SK-MEL-5 (cell line): ENCODE measurements around the gene MFSD6. TPM values are rescaled to one million over a fixed set of nuclear protein-coding genes. Genes with fewer than 3 reads are reported as not detected.
"Not testable (repeated sequence)": the region's sequence is repeated elsewhere in the genome, so short reads cannot be mapped to it uniquely, and the experiment has no call there.

Source experiments
- DNase-seq: peaks from one replicate; pipeline ENCODE4 v3.0.0-alpha.2; 2016; ENCODE audit warnings: low read depth, low spot score
- in situ Hi-C: cut with HindIII; loops from 2 replicates; pipeline ENCODE4 v1.10.0; 2016; ENCODE audit warnings: low sequenced_read_pairs, high pct_unique_total_duplicates, low pct_unique_long_range_greater_than_20kb
- total RNA-seq: library from RNA; depleted of rRNA; stranded (reverse); fragments of >200 nt; shearing (Covaris generic); gene quantifications from 2 replicates; pipeline ENCODE4 v1.2.3, GENCODE V29; 2014

MFSD6 gene
- total RNA-seq, 1 experiment from 2014 or later: 6.7 TPM

DNA sequence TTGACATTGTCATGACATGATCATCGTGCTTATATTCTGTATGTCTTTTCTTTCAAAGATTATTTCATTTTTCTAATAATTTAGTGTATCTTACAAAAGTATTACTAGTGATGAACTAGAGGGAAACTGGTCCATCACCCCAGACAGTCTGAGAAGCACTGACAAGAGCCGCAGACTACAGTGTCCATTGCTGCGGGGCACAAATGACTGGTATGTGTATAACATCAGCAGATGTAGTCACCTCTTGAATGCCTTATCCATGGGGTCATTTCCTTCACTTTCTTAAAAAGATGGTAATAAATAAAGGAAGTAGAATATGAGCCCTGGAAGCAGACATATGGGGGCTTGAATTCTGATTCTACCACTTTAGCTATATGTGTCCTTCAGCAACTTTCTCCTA lies 96.8 kb downstream of the MFSD6 start:
- in situ Hi-C loops: no loop called here
- DNase-seq: no peak

DNA sequence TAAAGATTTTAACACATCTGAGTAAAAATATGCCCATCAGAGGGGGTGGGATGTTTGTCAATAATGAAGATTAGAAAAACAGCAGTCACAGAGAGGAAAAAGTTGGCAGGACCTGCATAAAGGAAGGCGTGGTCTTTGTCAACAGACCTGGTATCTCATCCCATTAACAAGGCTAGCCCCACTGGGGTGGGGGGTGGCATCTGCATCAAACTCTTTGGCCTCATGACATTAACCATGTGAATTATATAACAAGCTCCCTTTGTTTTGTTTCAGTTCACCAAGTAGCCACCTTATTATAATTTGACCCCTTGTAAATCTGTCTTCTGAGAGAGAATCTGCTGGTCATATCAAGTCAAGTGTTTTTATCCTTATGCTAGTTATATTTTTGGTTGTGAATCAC lies 97.5 kb downstream of the MFSD6 start:
- DNase-seq: peak; percentile 82
- in situ Hi-C loops: no loop called here

DNA sequence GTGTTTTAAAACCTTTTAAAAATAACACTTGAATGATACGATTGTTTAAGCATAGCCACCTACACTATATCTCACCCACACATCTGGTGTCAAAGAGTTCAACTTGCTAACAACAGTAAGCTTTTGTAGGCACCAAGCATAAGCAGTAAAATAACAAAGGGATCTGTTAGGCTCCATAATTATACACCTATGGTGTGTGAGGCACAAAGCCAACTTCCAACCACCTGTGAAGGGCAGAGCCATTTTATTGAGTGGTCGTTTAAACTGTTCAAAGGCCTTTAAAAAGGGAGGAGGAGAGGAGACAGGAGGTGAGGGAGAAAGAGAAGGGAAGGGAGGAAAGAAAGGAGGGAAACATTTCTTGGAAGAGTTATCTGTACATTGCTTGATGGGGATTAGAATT lies 98.5 kb downstream of the MFSD6 start:
- DNase-seq: peak; percentile 37
- in situ Hi-C loops: no loop called here

DNA sequence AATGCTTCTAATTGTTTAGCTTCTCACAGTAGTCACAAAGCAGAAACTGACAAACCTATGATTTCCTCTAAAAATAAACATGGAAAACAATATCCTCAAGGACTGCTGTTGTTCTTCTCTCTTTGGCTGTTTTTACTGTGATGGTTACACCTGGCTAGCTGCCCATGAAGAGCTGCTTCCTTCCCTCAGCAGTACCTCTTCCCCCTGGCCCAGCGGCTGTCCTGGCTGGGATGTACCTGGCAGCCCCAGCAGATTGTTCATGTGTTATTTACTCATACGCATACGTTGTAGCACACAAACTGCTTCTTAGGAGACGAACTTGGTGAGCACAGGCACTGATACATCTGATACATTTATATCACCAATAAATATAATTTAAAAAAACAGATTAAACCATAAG lies 99.0 kb downstream of the MFSD6 start:
- in situ Hi-C loops: no loop called here
- DNase-seq: no peak

DNA sequence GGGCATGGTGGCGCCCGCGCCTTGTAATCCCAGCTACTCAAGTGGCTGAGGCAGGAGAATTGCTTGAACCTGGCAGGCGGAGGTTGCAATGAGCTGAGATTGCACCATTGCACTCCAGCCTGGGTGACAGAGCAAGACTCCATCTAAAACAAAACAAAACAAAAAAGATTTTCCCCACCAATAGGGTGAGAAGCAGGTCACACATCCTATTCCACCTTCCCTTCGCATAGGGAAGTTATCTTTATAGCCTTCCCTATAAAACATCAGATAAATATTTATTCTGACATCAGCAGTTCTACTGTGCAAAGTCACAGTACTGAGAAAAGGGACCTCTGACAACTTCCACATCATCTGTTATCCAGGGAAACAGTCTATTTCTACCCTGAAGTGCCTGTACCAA lies 101.7 kb downstream of the MFSD6 start:
- DNase-seq, in situ Hi-C loops: not testable (repeated sequence)

DNA sequence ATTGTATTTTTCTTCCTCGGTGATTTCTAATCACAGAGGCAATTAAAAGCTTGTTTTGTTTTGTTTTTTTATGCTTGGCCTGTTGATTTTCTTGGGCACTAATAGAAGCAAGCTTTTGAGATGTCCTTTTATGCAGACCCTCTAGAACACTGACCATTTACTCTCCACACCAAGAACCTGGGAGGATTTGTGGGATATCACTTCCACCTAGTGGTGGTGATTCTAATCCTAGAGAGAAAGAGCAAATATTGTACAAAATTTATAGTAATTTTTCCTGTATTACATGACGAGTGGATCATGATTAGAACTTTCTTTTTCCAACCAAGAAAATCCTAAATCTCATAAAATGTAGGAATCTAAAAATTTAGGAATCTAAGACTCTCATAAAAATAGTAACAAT lies 102.9 kb downstream of the MFSD6 start:
- DNase-seq: peak; percentile 72
- in situ Hi-C loops: no loop called here

DNA sequence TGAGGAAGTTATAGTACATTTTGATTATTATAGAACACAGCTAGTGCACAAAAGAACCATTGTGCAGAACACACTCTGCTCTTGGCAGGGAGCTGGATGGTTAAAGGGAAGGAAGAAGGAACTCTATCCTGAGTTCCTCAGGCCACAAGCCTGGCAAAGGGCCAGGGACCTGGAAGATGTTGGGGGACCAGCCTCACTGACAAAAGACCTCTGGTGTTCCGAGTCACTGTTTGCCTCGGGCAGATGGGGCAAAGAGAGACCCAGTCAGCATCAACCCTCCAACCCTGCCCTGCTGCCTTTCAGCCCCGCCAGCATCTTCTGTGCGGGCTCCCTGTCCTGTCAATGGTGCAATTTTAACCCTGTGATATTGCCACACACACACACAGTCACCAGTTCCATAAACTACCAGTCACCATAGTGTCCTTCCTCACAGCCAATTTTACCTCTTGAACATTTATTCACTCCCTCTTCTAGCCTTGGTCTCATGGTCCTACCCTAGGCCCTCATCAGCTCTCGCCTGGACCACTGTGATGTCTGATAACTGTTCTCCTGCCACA lies 104.5 kb downstream of the MFSD6 start:
- peak; percentile 23 for DNase-seq
- in situ Hi-C loops: no loop called here

DNA sequence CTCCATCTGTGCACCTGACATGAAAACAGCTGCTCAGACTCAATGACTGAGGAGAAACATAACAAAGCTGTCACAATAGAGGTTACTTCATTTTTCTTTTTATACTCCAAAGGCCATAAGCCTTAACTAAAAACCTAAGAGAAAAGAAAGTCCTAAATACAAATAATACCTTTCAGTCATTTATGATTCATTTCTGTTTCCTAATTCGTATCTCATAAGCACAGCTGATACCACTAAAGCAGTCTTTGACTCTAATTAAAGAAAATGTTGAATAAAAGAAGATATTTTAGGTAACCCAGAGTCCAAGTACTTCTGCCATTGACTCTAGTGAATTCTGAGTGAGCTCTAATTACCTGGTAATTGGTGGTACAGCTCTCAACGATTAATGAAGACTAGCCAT lies 105.7 kb downstream of the MFSD6 start:
- no peak for DNase-seq
- in situ Hi-C loops: no loop called here

DNA sequence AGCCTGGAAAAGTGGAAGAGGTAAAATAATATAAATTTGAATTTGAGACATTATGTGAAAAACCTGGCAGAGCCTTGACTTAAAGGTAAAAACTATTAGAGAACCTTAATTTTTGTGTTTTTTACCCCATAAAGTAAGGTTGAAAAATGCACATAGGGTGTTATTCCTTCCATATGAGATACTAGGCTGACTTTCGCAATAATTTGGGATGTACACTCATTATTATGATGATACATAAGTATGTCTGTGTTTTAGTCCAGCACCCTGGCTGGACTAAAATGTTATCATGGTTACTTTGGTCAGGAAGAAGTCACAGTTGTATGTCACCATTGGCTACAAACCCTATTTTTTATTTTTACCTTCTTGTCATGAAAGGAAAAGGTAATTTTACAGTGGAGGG lies 106.5 kb downstream of the MFSD6 start:
- in situ Hi-C loops: no loop called here
- no peak for DNase-seq

DNA sequence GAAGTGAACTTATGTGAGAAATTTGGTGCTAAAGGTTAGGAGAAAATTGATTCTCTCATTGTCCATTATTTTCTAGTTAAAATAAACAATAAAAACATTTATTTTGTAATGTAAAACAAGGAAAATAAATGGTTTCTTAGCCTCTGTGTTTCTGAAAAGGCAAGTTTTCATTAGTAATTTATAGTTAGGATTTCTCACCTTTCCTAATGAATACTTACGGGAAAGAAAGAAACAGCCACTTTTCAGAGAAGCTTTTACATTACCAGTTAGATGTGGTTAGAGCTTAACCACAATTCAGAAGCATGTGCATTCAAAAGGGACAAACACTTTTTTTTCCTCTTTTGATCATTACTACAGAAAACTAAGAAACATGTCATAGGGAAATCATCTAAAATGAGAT lies 107.5 kb downstream of the MFSD6 start:
- in situ Hi-C loops: no loop called here
- DNase-seq: no peak

DNA sequence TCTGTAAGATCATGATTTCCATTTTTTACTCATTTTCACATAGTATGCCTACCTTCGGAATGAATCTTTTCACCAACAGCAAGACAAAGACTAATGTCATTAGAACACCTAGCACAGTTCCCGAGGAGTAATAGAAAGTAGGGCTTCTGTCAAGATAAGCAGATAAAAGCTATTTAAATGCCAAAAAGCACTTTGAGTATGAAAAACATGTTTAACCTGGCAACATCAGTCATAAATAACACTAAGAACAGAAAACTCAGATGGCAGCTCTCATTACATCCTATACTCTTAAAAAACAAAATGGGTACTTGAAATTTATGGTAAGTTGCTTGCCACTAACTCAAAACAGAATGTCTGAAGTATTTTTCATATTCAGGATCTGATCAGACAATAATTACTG lies 109.3 kb downstream of the MFSD6 start:
- no peak for DNase-seq
- in situ Hi-C loops: no loop called here

DNA sequence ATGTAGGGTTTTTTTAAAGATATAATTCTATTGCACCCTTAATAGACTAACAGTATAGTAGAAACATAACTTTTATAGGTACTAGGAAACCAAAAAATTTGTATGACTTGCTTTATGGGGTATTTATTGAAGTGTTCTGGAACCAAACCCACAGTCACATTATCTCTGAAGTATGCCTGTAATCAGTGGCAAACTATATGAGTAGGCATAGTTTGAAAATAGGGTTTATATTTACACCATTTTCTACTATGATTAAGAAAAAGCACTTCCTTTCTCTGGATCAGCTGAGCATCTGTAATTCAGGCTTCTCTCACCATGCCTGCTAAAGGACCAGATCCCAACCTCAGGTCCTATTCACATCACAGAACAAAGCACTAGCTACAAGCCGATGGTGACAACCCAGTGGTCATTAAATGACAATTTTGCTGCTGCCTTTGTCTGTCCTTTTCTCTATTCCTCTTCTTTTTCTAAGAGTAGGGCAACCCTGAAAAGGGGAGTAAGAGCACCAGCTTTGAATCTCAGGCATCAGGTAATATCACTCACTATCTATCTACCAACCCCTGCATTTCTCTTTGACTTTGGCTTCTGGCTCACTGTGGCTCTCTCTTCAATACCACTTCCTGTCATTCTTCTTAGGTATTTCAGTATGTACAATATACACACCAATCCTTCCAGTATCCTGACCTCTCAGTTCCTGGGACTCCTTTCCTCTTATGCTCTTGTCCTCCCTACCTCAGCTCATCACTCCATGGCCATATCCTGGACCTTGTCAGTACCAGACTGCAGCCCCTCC lies 112.0 kb downstream of the MFSD6 start:
- no peak for DNase-seq
- in situ Hi-C loops: no loop called here

DNA sequence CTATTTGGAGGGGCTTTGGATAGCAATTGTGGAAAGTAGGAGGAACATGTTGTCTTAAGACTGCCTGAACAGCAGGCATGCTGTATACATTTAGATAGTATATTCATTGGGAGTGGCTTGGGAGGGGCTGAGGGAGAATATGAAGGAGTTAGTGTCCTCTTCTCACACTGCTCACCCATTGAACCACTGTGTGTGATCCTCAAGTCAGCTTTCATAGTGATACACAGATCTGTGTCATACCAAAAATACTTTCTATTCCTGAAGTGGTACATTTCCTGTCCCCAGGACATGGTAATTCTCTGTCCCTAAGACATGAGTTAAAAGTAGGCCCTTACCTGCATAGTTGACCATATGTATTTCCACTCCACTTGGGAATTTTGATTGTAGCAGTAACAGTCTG lies 116.8 kb downstream of the MFSD6 start:
- in situ Hi-C loops: no loop called here
- DNase-seq: no peak

DNA sequence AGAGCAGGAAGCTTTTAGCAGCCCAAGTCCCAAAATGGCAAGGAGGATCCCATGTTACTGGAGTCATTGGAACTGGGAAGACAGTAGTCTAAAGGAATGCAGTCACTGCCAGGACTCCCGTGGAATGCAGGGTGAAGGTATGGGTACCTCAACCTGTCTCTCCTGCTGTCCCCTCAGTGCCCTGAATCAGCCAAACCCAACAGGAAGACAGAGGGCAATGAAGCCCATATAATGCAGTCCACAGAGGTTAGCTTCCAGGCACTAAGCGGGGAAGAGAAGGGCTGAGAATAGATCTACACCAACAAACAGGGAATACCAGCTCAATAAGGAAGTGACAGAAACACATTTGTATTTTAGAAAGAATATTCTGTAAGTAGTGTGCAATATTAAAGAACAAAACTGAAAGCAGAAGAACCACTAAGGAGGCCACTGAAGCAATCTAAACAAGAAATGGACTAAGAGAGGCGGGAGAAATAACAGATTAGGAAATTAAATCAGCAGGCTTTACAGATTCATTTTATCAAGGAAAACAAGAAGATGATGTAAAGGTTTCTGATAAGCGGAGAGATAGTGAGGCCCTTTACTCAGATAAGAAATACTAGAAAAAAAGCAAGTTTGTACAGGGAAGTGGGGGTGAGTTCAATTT lies 118.1 kb downstream of the MFSD6 start:
- no peak for DNase-seq
- in situ Hi-C loops: no loop called here

DNA sequence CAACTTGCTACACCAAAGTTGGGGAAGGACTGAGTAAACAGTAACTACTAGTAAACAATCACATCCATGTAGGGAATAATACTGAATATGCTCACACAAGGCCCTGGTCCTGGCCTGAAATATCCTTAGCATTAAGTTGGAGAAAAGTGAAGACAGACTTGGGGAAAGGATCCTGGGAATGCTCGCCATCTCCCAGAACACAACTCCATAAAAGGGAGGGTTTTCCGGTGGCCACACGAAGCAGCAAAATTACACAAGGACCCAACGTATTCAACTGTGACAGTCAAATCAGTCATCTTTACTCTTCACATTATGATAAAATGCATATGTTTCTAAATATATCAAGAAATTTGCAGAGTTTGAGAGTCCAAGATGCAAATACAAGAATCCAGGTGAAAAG lies 119.1 kb downstream of the MFSD6 start:
- DNase-seq: no peak
- in situ Hi-C loops: no loop called here

DNA sequence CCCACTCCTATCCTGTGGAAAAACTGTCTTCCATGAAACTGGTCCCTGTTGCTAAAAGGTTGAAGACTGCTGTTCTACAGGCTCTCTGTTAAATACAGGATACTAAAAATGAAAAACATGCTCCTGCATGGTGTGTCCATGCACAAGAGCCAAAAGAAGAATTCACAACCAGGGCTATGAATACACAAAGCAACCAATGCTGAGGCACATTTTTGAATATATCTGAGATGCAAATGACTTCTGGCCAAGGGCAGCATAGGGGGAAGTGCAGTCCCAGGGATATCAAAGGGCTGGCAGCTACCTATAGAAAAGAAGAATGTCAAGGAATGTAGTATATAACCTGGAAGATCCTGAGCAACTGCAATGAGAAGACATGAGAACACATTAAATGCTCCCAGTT lies 119.8 kb downstream of the MFSD6 start:
- DNase-seq: no peak

DNA sequence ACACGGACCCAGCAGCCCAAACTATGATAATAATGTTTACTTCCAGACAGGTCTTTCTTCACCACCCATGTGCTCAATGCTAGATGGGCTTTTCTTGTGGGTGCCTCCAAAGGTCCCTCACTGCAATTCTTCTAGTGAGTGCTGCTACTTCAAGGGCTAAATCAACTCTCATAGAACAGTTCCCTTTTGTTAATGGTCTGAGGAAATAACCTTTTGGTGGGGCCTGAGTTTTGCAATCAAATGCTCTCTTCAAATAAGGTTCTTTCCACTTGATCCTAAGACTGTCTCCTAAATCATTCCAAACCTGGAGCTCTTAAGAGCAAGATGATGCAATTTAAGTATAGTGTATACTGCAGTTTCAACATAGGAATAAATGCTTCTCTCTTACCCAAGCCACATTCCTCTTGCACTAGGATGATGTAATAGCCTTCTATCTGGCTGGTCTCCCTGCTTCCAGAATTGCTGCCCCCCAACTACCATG lies 120.4 kb downstream of the MFSD6 start:
- in situ Hi-C loops: no loop called here
- peak; percentile 57 for DNase-seq

More for the DNA sequence above, 119.8 kb downstream of the MFSD6 start:
- in situ Hi-C loops: no loop called here

DNA sequence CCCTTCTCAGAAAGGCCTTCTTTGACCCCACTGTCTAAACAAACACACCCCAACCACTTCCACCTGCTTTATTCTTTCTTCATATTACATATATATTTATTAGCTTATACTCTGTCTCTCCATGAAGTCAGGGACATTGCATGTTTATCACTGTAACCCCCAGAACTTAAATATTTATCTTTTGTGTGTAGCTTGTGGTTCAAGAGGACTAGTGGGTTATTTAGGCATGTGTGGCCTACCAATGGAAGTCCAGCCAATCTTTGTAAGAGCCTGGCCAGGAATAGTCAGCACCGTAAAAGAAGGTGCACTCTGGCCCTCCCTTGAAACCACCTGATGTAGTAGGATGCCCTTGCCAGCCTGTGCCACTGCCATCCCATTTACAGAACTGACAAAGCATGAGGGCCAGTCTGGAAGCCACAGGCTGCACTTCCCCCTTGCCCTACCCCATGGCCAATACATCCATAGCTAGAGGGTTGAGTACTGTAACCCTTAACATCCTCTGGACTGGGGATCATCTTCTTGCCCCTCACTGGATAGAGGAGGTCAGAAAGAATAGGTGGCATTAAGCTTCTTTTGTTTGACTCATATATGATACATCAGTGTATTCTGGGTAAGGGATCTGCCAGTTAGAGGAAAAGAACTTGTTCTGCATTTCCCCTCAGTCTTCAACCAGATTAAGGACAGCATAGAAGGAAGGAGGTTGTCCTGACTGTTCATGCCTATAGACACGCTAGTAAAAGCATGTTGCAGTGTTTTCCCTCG lies 121.5 kb downstream of the MFSD6 start:
- in situ Hi-C loops: no loop called here
- no peak for DNase-seq
